SK-N-DZ (cell line): ENCODE measurements around the gene ASPN. TPM values are rescaled to one million over a fixed set of nuclear protein-coding genes. Genes with fewer than 3 reads are reported as not detected.

Experiments used
- DNase-seq: peaks from one replicate; pipeline ENCODE4 v3.0.0-alpha.2; 2015; ENCODE audit warnings: low spot score
- polyA plus RNA-seq, 2 experiments: library from polyadenylated mRNA; depleted of rRNA; stranded (reverse); fragments of >200 nt; gene quantifications; 2 replicates each; pipeline ENCODE4 v1.2.3, GENCODE V29; 2014

The ASPN gene
- polyA plus RNA-seq (2014; cell fraction: cytosol; rRNA removed) = not detected in 2 replicates
- polyA plus RNA-seq (2014; cell fraction: nucleus; rRNA removed) = not detected in 2 replicates

DNA sequence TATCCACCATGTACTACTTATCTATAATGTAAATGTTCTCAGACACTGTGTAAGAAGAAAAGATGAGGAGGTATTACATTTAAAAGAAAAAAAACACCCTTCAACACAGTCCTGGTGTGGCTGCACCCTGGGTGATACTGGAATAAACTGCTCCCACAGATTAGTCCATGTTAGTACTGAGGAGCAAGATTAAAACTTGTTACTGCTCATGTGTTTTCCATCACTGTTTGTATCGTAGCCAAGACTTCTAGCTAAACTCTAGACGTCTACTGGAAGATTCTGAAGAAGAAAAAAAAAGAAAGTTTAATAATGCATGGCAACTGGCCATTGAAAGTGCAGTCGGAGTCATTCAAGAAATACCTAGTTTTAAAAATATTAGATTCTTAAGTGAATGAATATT lies at the start of gene ASPN:
Gene ASPN, minus strand, starts transcription at position 178 of the 400 bp plus-strand sequence.
- DNase-seq = no peak

GRCh38 chr9:92530893-92531292 lies 48.6 kb upstream of the ASPN start:
- no peak for DNase-seq

- DNase-seq = no peak
Observed at GRCh38 chr9:92529124-92529523, 46.8 kb upstream of the ASPN start.

DNA sequence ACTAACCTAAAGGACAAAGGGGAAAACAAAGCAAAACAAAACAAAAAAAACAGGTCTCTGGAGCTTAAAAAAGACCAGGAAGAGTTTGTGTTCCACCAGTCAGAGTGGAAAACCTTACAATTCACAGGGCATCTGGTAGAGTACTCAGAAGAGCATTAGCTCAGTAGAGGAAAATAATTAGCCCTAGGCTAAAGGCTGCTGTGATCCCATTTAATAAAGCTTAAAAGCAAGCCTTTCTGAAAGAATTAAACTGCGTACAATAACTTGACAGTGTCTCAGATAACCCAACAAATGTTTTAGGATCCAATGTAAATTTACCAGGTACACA lies 46.2 kb upstream of the ASPN start:
- no peak for DNase-seq

DNA sequence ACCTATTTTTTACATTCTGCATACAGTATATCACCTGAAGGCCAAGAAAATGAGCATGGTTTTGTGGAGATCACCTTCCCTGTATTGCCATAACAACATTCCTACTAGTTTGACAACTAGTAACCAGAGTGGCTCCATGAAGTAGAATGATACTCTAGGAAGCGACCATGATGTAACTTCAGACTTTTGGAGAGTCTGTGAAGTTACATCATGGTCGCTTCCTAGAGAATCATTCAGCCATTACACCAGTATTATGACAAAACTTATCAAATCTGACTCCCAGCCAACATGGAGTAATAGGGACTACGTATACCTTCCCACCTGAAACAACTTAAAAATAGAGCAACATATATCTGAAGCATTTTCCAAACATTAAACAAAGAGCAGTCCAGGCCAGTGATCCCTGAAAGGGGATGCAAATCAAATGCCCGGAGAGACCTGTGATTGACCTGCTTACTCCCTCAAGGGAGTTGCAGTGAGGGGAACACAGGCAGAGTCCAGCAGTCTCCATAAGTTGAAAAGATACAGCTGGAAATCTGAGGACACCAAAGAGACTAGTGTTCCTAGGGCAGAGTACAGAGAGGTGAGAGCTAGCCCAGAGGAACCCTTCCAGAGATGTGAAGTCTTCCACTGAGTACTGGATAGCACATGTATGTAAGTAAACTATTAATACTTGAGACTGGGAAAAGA lies 45.7 kb upstream of the ASPN start:
- DNase-seq = no peak

DNA sequence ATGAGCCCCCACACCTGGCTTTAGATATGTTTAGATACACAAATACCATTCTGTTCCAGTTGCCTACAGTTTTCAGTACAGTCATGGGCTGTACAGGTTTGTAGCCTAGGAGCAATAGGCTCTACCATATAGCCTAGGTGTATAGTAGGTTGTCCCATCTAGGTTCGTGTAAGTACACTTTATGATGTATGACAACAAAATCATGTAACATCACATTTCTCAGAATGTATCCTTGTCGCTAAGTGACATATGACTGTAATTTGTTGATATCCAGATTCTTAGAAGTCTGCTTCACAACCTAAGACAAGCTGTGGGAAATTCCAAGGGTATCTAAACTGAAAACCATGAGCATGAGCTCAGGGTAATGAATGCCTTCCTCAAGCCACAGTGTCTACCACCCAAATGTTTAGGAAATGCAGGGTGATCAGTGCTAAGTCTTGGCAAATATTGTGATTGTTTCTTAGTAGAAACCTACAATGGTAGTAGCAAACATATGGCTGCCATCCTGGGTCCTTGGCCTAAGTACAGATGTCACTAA lies 45.1 kb upstream of the ASPN start:
- no peak for DNase-seq

DNA sequence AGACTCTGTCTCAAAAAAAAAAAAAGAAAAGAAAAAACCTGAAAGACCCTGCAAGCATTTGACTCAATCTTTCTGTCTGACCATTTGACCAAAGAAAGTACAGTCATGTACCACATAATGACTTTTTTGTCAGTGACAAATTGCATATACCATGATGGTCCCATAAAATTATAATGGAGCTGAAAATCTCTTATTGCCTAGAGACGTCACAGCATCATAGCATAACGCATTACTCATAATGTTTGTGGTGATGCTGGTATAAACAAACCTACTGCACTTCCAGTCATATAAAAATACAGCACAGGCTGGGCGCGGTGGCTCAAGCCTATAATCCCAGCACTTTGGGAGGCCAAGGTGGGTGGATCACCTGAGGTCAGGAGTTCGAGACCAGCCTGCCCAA lies 43.0 kb upstream of the ASPN start:
- no peak for DNase-seq

DNA sequence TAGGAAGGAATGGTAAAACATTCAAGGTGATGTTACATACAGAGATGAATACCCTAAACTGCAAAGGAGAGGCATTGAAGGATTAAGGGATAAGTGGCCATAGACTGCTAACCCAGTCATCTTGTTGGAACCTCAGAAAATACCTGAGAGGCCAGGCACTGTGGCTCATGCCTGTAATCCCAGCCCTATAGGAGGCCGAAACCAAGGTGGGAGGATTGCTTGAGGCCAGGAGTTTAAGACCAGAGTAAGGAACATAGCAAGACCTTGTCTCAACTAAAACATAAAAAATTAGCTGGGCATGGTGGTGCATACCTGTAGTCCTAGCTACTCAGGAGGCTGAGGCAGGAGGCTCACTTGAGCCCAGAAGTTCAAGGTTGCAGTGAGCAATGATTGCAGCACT lies 42.6 kb upstream of the ASPN start:
- no peak for DNase-seq

DNA sequence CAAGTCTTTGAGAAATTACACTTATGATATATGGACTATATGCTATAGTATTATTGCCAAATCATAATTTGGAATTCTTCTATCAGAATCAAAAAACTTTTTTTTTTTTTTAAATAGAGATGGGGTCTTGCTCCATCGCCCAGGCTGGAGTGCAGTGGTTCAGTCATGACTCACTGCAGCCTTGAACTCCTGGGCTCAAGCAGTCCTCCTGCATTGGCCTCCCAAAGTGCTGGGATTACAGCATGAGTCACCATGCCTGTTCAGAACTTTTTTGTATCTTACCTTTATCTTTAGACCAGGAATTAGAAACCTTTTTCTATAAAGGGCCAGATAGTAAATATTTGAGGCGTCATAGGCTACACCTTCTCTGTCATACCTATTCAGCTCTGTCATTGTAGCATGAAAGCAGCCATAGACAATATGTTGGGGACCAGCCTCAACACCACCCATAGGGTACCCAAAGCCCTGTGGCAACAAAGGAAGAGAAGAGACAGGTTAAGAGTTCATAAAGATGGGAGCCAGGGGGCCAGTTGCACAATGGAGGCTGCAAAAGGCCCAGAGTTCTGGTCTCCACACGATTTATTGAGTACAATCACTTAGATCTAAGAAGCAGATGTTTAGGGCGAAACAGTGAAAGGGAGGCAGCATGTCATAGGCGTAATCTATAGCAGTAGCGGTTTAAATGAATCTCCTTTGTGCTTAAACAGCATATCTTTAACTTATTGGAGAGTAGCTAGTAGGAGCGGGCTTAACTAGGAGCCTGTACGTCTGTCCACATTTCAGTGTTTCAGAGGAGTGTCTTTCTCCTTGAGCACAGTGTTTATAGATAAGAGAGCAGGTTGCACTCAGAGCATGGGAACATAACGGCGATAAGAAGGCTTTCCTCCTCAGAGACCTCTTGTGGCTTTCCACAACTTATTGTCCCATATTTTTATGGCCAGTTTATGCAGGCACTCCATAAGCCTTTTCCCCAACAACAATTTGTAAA lies 41.0 kb upstream of the ASPN start:
- DNase-seq = no peak

DNA sequence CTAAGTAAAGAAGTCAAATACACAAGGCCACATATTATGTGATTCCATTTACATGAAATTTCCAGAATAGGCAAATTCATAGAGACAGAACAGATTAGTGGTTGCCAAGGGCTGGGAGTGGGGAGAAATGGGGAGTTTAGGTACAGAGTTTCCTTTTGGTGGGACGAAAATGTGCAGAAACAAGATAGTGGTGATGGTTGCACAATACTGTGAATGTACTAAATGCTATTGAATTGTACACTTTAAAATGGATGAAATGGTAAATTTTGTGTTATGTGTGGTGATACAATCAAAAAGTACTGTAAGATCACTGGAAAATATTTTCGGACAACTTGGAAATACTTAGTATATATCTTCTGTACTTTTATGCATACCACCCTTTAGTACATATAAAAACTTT lies 38.5 kb upstream of the ASPN start:
- no peak for DNase-seq

- DNase-seq = no peak
Observed at GRCh38 chr9:92518199-92518598, 35.9 kb upstream of the ASPN start.

- DNase-seq = no peak
Observed at GRCh38 chr9:92517046-92517445, 34.7 kb upstream of the ASPN start.

- DNase-seq = no peak
Observed at GRCh38 chr9:92516521-92516920, 34.2 kb upstream of the ASPN start.

DNA sequence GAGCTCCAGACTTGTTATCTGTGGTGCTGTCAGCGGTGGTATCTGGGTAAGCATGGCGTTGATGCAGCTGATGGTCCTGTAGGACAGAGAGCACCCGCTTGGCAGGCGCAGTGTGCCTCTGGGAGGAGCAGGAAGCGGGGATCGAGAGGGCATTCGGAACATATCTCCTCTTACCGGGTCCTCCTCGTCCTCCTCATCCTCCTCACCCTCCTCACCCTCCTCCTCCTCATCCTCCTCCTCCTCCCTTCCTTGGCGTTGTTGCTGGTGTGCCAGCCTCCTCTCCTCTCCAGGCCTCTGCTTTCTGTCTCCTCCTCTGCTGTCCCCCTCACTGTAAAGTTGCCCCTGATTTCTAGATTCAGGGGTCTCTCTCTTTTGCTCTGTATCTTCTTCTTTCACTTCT lies 32.3 kb upstream of the ASPN start:
- no peak for DNase-seq

DNA sequence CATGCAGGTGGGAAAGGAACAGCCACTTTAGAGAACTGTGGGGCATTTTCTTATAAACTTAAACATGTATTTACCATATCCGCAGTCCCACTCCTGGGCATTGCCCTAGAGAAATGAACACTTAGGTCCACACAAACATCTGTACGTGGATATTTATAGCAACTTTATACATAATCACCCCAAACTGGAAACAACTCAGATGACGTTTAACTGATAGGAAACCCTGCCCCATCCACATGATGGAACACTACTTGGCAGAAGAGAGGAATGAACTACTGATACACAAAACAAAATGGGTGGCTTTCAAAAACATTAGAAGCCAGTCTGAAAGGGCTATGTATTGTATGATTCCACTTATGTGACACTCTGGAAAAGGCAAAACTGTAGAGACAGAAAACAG lies 31.0 kb upstream of the ASPN start:
- DNase-seq = no peak

GRCh38 chr9:92512622-92513021 lies 30.3 kb upstream of the ASPN start:
- no peak for DNase-seq

GRCh38 chr9:92510747-92511146 lies 28.4 kb upstream of the ASPN start:
- DNase-seq = no peak

GRCh38 chr9:92509050-92509449 lies 26.7 kb upstream of the ASPN start:
- DNase-seq = no peak

- no peak for DNase-seq
Observed at GRCh38 chr9:92508018-92508820, 25.9 kb upstream of the ASPN start.

DNA sequence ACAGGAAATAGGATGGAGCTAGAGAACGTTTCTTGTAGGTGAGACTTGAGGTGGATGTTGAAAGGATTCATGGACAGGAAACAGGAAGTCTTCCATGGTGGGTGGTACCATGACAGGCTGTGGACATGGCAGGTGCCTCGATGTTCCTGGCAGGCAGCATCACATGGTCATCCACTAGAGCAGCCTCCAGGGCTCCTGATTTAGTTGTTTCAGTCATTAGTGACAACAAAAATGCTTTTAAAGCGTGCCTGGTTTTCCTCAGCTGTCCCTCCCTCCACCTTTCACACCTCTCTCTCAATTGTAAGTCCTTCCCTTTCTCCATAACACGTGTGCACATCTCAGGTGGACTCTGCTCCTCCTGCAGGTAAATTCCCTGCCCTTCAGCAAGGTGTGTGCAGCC lies 25.2 kb upstream of the ASPN start:
- peak; percentile 58 for DNase-seq

- DNase-seq = no peak
Observed at GRCh38 chr9:92507005-92507404, 24.7 kb upstream of the ASPN start.
